GM23338 (cell line): ENCODE results near the gene RHCG.

ENCODE experiments used
- CREB1 ChIP-seq: fragments of 250-450 bp; sonication (Bioruptor Pico); IDR thresholded peaks from 2 replicates; pipeline ENCODE4 v1.5.0; 2020; ENCODE audit warnings: low read depth, mild to moderate bottlenecking, moderate library complexity
- CTCF ChIP-seq, 2 experiments: fragments of 200-600 bp in 1 of 2; sonication (generic) in 1 of 2; conservative IDR thresholded peaks; 2 replicates each; pipeline versions ENCODE4 v1.5.1 to v1.6.1; 2016 to 2017; ENCODE audit warnings: antibody characterized with exemption in 2 of 2, low read depth in 2 of 2, mild to moderate bottlenecking in 2 of 2, moderate library complexity in 1 of 2
- EZH2 ChIP-seq: fragments of 200-600 bp; sonication (generic); IDR thresholded peaks from one replicate; pipeline ENCODE4 v1.8.0; 2017; ENCODE audit warnings: antibody characterized with exemption, mild to moderate bottlenecking, low read depth; ENCODE audit not compliant: unreplicated experiment
- EZH2phosphoT487 ChIP-seq: fragments of 200-600 bp; sonication (generic); IDR thresholded peaks from one replicate; pipeline ENCODE4 v1.8.1; 2018; ENCODE audit warnings: antibody characterized with exemption; ENCODE audit not compliant: unreplicated experiment
- JUNB ChIP-seq: IDR thresholded peaks from one replicate; pipeline ENCODE4 v1.6.1; 2016; ENCODE audit warnings: antibody characterized with exemption; ENCODE audit not compliant: unreplicated experiment
- POLR2AphosphoS5 ChIP-seq: IDR thresholded peaks from 2 replicates; pipeline ENCODE4 v1.6.1; 2016; ENCODE audit warnings: antibody characterized with exemption, low read depth
- ZNF331 ChIP-seq: fragments of 250-450 bp; sonication (Bioruptor Pico); IDR thresholded peaks from 2 replicates; pipeline ENCODE4 v1.5.0; 2020; ENCODE audit warnings: low read depth, mild to moderate bottlenecking, moderate library complexity
- TF ChIP-seq, protein P1 (sequence below): IDR thresholded peaks from one replicate; pipeline ENCODE4 v1.6.1; 2018; ENCODE audit warnings: antibody characterized with exemption; ENCODE audit not compliant: unreplicated experiment

- no peak for TF ChIP-seq POLR2AphosphoS5
- TF ChIP-seq EZH2, result no peak
- no peak for TF ChIP-seq CTCF (conservative IDR thresholded peaks at IDR 0.05; ENCODE audit: low read depth in 2 of 2)
- no peak for TF ChIP-seq CREB1
- TF ChIP-seq, protein P1, sequence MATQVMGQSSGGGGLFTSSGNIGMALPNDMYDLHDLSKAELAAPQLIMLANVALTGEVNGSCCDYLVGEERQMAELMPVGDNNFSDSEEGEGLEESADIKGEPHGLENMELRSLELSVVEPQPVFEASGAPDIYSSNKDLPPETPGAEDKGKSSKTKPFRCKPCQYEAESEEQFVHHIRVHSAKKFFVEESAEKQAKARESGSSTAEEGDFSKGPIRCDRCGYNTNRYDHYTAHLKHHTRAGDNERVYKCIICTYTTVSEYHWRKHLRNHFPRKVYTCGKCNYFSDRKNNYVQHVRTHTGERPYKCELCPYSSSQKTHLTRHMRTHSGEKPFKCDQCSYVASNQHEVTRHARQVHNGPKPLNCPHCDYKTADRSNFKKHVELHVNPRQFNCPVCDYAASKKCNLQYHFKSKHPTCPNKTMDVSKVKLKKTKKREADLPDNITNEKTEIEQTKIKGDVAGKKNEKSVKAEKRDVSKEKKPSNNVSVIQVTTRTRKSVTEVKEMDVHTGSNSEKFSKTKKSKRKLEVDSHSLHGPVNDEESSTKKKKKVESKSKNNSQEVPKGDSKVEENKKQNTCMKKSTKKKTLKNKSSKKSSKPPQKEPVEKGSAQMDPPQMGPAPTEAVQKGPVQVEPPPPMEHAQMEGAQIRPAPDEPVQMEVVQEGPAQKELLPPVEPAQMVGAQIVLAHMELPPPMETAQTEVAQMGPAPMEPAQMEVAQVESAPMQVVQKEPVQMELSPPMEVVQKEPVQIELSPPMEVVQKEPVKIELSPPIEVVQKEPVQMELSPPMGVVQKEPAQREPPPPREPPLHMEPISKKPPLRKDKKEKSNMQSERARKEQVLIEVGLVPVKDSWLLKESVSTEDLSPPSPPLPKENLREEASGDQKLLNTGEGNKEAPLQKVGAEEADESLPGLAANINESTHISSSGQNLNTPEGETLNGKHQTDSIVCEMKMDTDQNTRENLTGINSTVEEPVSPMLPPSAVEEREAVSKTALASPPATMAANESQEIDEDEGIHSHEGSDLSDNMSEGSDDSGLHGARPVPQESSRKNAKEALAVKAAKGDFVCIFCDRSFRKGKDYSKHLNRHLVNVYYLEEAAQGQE, result no peak
- no peak for TF ChIP-seq ZNF331 (CRISPR knock-in tag)
- no peak for TF ChIP-seq JUNB
- TF ChIP-seq EZH2phosphoT487, result no peak
These were observed 30.4 kb upstream of the RHCG start for GRCh38 chr15:89526601-89527441.
